Endothelial cell of umbilical vein (primary cell): ENCODE data around the gene DPM2.

Experiments
- CTCF ChIP-seq, 2 donors: IDR thresholded peaks; 1 replicate in 1 of 2; 2 replicates in 1 of 2; pipeline ENCODE4 v1.5.1; 2011; ENCODE audit warnings: low read length in 2 of 2, mild to moderate bottlenecking in 2 of 2, moderate library complexity in 2 of 2, control low read depth in 1 of 2, inconsistent platforms in 1 of 2, low read depth in 1 of 2; ENCODE audit not compliant: insufficient read depth in 1 of 2; ENCODE audit errors: extremely low read depth in 1 of 2
- EZH2 ChIP-seq: IDR thresholded peaks from 2 replicates; pipeline ENCODE4 v1.6.1; 2012; ENCODE audit warnings: borderline replicate concordance, low read depth, mild to moderate bottlenecking, moderate library complexity, low read length, inconsistent platforms; ENCODE audit not compliant: severe bottlenecking
- MYC ChIP-seq: IDR thresholded peaks from one replicate; pipeline ENCODE4 v1.6.1; 2011; ENCODE audit warnings: mild to moderate bottlenecking, low read depth, low read length
- POLR2A ChIP-seq: IDR thresholded peaks from 2 replicates; pipeline ENCODE4 v1.6.1; 2012; ENCODE audit warnings: low read depth, mild to moderate bottlenecking, control low read depth, low read length
- POLR2AphosphoS5 ChIP-seq: IDR thresholded peaks from 2 replicates; pipeline ENCODE4 v1.6.1; 2012; ENCODE audit warnings: low read depth, mild to moderate bottlenecking, control low read depth, low read length, moderate library complexity; ENCODE audit not compliant: insufficient read depth

GRCh38 chr9:127924736-127925444 lies 12.8 kb downstream of the DPM2 start:
- TF ChIP-seq MYC (no peak), POLR2A (no peak), POLR2AphosphoS5 (no peak), CTCF (IDR thresholded peaks at IDR 0.05; ENCODE audit: extremely low read depth in 1 of 2, insufficient read depth in 1 of 2, low read depth in 1 of 2, low read length in 2 of 2) (no peak), EZH2 (no peak)
